Subcutaneous adipose tissue (tissue), 4 donors: ENCODE data around the gene PAFAH1B2. TPM values are rescaled to one million over a fixed set of nuclear protein-coding genes. Genes with fewer than 3 reads are reported as not detected.

Source experiments
- total RNA-seq, 4 donors: library from RNA; depleted of rRNA; stranded (reverse); fragments of >200 nt; gene quantifications; one replicate each; pipeline ENCODE4 v1.1.0, GENCODE V29; 2016
- TF ChIP-seq, protein P1 (sequence below): fragments of 450-650 bp; IDR thresholded peaks from one replicate; pipeline ENCODE4 v1.5.1; 2016; ENCODE audit warnings: low read depth, mild to moderate bottlenecking, control low read depth, antibody characterized with exemption, moderate library complexity

PAFAH1B2 gene
- total RNA-seq, 4 donors from 2014 or later: 69.7 to 119 (median 82.3) TPM

GRCh38 chr11:117185736-117186430 lies 41.8 kb downstream of the PAFAH1B2 start:
- TF ChIP-seq, protein P1, sequence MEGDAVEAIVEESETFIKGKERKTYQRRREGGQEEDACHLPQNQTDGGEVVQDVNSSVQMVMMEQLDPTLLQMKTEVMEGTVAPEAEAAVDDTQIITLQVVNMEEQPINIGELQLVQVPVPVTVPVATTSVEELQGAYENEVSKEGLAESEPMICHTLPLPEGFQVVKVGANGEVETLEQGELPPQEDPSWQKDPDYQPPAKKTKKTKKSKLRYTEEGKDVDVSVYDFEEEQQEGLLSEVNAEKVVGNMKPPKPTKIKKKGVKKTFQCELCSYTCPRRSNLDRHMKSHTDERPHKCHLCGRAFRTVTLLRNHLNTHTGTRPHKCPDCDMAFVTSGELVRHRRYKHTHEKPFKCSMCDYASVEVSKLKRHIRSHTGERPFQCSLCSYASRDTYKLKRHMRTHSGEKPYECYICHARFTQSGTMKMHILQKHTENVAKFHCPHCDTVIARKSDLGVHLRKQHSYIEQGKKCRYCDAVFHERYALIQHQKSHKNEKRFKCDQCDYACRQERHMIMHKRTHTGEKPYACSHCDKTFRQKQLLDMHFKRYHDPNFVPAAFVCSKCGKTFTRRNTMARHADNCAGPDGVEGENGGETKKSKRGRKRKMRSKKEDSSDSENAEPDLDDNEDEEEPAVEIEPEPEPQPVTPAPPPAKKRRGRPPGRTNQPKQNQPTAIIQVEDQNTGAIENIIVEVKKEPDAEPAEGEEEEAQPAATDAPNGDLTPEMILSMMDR: no peak

DNA sequence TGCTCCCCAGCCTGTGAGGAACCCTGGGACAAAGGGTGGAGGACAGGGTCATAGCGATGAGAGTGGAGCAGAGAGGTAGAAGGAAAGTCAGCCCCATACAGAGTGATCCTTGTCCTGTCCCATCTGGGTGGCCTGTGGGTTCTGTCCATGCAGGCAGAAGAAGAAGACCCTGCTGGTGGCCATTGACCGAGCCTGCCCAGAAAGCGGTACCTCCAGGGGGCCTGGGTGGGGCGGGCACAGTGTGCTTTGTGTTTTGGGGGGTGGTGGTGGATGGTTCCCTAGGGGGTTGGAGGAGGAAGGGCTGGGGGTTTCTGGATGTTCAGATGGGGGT lies 42.3 kb downstream of the PAFAH1B2 start:
- TF ChIP-seq, protein P1: no peak

DNA sequence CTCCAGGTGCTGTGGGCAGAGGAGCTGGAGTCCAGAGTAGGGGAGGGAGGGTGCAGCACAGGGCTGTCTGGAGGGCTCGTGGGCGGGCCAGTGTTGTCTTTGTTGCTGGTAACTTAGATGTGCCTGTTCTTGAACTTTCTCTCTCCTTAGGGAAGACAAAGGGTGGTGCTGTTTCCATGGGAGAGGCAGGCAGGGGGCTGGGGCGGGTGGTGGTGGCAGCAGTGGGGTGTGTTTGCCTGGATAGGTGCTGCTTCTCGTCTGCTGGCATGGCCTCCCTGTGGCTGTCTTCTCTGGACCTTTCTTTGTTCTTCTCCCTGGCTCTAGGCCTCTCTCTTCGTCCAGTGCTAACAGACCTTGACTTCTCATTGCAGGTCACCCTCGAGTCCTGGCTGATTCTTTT lies 42.9 kb downstream of the PAFAH1B2 start:
- TF ChIP-seq, protein P1: no peak

DNA sequence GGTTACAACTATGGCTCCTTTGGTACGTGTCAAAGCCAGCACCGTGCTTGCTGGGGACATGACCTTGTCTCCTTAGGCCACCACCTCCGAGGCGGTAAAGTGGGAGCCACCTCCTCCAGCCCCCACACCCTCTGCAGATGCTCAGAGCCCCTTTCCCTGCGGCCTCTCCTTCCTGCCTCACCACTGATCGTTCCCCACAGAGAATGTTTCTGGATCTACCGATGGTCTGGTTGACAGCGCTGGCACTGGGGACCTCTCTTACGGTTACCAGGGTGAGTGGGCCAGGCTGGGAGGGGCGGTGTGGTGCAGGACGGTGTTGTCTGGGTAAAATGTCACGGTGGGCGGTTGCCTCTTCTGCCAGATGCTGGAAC lies 43.3 kb downstream of the PAFAH1B2 start:
- TF ChIP-seq, protein P1: no peak

DNA sequence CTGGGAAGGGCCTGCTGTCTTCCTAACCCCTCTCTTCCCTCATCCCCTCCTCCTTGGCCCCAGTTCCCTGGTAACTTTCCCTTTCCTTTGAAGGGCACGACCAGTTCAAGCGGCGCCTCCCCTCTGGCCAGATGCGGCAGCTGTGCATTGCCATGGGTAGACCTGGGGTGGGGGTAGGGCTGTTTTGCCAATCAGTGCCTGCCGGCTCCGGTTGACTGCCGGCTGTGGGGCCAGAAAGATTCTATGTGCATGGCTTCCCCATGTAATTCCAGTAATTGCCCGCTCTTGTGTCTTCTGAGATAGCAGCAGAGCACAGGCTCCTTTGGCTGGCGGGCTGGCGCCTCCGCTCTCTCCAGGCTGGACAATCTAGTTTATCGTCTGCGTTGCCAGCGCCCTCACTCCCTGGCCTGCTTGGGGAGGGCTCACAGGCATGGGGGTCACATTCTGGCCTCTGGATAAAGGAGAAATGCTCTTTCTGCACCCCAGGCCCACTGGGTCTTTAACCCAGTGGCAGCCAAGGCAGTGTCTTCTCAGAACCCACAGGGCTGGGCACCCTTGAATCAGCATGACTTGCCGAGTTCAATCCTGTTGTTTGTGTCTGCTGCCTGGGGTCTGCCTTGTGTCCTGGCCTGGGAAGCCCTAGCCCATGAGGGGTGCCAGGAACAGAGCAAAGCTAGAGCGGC lies 43.9 kb downstream of the PAFAH1B2 start:
- TF ChIP-seq, protein P1: no peak

DNA sequence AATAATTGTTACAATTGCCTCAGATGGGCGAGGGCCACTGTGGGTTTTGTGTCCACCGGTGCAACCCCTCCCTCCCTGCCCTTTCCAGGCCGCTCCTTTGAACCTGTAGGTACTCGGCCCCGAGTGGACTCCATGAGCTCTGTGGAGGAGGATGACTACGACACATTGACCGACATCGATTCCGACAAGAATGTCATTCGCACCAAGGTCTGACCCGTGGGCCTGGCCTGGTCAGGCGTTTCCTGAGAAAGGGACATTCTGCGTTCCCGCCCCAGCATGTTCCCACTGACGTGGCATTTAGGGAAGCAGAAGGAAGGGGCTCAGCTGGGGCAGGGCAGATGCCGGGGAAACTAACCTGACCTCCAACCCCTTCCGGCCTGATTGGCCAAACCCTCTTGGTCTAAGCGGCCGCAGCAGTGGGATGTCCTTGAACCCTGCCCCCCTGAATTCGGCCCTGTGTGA lies 44.6 kb downstream of the PAFAH1B2 start:
- TF ChIP-seq, protein P1: no peak

GRCh38 chr11:117189191-117189940 lies 45.3 kb downstream of the PAFAH1B2 start:
- TF ChIP-seq, protein P1: no peak
